NOMO-1 (cell line): ENCODE results near the gene CWC22.
A peak's percentile ranks its signal among the peaks of the same experiment; 100 is the strongest.
"Not testable (repeated sequence)": the region's sequence is repeated elsewhere in the genome, so short reads cannot be mapped to it uniquely, and the experiment has no call there.

Source experiments
- DNase-seq, 2 experiments: peaks; one replicate each; lab custom pipeline; 2025; ENCODE audit not compliant: unreplicated experiment in 2 of 2; lab: John Stamatoyannopoulos, UW

CWC22 gene

DNA sequence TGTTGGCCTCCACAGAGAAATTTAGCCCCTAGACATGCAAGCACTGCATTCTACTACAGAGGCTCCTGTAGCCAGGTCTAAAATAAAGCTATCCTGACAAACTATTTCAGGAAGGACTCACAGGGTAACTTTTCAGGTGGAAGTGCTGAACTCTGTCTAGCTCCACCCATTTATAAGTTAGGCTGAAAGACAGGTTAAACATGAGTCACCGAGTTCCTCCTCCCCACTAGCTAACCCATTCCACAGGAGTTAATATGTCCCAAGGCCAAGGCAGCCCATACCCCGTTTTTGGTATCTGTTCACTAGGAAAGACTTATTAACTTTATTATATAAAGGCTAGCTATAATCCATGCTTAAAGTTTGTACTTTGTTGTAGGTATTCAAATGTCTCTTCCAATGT lies 3.5 kb downstream of the CWC22 start:
- no peak for DNase-seq

DNA sequence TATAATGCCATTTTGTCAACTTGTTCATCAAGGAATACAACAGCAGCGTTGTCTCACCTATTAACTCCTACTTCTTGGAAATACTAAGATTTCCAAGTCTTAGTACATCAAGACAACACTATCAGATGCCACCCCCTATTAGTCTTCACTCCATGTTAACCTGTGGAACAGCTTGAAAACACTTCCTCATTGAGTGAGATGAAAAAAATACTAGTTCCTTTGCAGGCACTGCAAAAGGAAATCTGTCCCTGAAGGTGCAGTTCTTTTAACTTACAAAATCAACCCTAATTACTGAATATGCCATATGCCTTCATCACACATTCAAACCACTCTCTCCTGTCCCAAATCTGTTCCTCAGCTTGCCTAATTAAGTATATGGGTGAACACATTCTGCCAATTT lies 4.0 kb downstream of the CWC22 start:
- DNase-seq: peak; percentile 7 to 23

DNA sequence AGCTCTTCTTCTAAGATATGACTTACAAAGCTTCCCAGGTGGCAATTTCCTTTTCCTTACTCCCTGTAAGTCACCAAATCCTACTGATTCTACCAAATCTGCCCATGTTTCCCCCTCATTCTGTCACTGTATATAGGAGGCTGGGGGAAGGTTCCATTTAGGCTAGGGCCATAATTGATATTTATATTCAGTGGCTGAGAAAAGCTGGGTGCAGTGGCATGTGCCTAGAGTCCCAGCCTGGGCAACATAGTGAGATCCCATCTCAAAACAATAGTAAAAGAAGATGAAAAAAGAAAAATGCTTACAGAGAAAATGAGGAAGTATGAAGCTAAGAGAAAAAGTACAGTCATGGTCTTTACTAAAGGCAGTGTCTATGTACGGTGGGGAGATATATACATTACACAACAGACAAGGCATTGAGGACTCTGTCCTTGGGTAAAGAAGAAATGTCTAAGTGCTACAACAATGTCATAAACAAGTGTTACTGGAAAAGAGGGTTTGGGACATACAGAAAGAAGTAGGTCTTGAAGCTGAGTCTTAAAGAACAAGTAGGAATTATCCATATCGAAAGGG lies 4.8 kb downstream of the CWC22 start:
- peak; percentile 17 to 71 for DNase-seq

DNA sequence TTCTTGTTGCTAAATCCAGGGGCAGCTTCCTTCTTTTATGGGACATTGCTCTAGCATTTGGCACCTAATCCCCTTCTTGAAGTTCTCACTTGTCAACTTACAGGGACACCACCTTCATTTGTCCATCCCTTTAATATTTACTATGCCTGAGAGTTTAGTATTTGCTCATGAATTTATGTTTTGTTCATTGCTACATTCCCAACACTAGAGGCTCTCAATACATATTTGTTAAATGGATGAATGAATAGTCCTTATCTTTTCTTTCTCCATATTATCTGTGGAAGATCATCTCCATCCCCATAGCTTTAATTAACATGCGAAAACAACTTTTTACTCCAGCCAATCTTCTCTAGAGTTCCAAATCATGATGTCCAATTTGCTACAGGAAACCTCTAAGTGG lies 5.4 kb downstream of the CWC22 start:
- no peak for DNase-seq

DNA sequence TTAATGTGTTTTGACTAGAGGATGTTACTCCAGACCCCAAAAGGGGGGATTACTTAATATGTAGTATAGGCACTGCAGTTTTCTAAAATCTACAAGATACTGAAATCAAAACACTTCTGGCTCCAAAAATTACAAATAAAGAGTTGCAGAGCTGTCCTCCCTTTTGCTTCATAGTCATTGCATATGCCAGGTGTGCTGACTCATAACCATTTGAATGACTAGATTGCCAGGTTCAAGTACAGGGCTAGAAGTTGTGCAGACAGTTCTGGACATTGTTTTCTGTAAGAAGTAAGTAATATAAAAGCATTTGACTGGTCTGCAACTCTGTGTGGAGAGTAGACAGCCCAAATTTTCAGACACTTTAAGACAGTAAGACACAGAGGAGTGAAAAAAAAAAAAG lies 6.7 kb downstream of the CWC22 start:
- no peak for DNase-seq

DNA sequence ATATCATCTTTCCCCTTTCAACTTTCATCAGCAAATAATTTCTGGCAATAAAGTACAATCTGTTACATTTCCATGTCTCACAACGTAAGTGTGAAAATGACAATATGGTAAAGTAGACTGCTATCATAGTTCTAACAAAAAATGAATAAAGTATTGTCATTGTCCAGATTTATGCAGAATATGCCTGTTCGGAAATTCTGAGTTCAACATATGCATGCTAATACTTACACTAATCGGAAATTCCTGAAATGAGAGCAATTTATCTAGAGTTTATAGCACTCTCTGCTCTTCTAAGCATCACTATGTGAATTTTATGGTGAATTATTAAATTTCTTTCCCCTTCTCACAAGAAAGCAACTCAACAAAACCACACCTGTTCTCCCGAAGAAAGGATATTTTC lies 8.1 kb downstream of the CWC22 start:
- DNase-seq: no peak

DNA sequence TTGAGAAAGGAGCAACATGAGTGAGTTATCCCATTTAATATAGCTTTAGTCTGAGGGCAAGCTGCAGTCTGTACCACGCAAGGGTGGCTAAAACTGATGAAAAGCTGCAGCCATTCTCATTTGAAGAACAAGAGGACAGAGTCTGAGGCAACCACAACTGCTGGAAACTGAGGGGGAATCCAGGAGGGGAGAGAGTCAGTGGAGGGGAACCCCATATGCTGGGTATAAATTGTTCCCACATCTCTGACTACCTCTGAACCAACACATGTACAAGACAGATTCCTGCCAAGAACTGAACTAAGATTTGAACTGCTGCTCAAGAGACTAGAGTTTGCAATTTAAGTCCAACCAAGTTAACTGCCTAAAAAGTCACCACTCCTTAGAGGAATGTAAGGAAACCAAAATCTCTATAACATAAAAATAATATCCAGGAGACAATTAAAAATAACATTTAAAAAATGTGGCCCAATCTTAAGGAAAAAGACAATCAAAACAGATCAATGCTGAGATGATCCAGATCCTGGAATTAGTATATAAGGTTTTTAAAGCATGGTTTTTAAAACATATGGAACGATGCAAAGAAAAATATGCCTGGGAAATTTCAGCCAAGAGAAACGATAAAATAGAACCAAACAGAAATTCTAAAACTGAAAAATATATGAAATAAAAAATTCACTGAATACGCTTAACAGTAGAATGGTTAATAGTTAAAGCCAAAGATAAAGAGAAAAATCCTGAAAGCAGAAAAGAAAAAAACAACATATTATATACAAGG lies 11.2 kb downstream of the CWC22 start:
- DNase-seq: no peak

DNA sequence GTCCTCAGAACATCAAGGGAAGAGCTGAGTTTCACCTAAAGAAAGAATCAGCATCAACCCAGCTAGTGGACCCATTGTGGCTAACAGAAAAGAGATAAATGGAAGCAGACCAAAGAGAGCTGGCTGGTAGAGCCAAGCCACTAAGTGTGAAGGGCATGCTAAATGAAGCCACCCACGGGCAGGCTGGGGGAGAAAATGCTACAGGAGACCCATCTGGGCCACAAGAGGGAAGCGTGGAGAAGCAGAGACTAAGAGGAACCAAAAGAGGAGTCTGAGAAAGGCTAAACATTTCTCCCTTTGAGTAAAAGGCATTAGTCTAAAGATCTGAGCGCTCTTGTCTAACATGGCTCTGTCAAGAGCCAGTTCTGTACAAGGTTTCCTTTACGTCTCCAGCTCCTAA lies 15.8 kb downstream of the CWC22 start:
- DNase-seq: peak in 1 of 2 experiments; percentile 15

DNA sequence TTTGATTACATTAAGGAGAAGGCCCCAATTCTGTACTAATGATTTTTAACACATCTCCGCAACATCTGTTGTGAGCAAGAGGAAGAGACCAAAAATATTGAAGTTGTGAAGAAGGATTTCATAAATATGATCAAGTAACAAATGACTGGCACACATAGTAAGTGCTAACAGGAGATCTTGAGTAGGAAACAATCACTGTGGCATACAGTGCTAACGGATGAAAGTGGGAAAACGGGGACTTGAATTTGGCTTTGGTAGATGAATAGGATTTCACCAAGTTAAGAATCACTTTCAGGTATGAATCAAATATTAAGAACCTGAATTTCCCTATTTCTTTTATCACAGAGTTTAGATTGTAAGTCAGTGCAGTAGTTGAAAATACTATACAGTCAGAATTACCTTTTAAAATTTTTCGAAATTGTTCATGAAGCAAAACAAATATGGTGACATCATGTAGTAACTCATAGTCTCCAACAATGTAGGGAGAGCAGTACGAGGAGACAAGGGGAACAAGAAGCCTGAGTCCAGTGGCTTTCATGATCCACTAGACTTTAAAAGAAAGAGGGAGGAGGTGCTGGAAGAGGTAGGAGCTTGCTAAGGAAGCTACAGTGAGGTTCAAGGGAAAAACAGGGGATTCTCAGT lies 16.3 kb downstream of the CWC22 start:
- DNase-seq: no peak

DNA sequence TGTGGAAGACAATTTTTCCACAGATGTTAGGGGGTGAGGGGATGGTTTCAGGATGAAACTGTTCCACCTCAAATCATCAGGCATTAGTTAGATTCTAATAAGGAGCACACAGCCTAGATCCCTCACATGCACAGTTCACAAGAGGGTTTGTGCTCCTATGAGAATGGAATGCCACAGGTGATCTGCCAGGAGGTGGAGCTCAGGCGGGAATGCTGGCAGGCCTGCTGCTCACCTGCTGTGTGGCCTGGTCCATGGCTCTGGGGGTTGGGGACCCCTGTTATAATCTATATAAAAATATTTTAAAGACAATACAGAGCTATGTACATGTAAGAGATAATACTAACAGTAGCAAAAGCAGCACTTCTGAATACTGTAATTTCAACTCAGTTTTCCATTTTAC lies 19.2 kb downstream of the CWC22 start:
- DNase-seq: no peak

DNA sequence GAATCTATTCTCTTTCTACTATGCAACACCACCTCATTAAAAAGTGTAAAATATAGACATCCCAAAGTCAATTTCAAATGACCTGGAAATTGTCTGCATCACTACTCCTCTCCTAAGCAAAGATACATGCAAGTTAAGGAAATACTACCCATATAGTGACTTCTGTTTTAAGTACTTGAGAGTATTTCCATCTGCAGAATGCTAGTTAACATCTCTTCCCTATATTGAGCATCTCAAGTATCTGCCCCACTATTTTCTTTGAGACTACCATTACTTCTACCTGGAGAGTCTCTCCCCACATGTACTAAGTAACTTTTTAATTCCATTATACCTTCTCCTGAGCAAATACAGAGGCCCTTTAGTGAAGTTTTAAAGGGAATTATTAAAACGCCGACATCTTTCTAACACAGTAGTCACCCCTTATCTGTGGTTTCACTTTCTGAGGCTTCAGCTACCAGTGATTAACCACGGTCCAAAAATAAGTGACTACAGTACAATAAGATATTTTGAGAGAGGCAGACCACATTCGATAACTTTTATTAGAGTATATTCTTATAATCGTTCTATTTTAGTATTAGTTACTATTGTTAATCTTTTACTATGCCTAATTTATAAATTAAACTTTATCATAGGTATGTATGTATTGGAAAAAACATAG lies 21.8 kb downstream of the CWC22 start:
- no peak for DNase-seq

DNA sequence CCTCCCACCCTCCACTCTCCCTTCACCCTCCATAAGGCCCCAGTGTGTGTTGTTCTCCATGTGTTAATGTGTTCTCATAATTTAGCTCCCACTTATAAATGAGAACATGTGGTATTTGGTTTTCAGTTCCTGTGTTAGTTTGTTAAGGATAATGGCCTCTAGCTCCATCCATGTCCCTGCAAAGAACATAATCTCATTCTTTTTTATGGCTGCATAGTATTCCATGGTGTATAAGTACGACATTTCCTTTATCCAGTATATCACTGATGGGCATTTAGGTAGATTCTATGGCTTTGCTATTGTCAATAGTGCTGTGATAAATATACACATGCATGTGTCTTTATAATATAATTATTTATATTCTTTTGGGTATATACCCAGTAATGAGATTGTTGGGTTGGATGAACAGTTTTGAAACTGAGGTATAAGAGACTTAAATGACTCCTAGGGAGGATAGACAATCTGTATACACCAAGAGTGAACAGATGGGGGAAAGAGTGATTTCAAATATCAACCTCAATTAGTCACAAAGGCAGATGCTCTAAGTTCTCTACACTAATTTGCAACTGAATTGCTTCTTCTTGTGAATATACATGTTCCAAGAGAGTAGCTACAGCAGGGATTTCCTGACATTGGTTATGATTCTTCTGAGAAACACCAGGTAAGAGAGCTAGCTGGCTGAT lies 23.7 kb downstream of the CWC22 start:
- no peak for DNase-seq

DNA sequence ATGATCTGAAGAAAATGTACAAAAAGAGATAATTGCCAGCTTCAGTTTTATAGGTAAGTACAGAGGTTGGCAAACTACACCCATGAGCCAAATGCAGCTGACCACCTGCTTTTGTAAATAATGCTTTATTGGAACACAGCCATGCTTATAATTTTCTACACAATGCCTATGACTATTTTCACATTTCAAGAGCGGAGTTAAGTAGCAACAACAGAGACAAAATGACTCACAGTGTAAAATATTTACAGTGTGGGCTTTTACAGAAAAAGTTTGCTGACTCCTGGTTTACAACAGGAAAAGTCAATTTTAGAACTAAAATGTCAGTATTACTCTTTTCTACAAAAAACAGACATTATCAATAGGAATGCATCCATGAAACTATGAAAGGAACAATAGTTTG lies 26.0 kb downstream of the CWC22 start:
- no peak for DNase-seq

DNA sequence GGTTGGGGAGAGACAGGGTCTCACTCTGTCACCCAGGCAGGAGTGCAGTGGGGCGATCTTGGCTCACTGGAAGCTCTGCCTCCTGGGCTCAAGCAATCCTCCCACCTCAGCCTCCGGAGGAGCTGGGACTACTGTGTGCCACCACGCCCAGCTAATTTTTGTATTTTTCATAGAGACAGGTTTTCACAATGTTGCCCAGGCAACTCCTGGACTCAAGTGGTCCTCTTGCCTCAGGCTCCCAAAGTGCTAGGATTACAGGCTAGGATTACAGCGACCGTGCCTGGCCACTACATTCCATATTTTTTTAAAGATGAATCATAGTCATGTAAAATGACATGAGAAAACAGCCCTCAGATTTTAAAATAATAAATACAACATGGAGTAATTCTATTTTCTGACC lies 32.3 kb downstream of the CWC22 start:
- DNase-seq: no peak

DNA sequence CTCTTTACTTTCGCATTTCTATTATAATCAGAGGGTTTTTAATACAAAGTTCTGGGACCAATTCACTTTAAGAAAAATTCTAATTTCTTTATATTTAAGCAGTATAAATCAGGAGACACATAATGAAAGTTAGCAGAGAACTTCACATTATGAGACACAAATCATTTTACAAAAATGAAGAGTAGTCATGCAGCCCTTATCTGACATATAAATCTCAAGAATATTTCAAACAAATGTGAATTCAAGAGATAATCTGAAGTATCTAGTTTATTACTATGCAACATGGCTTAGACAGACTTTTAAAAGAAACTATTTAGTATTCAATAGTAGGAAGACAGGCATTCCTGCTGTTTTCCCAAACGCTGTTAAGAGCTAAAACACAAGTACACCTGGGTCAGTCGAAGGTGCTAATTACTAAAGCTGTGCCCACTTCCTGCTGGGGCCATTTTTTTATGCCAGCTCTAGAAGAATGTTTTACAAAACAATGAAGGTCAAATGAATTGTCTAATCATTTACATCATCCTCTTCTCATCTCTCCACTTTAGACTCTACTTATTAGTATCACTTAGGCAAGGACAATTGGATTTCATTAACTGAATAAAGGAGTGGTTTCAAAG lies 40.2 kb downstream of the CWC22 start:
- no peak for DNase-seq

DNA sequence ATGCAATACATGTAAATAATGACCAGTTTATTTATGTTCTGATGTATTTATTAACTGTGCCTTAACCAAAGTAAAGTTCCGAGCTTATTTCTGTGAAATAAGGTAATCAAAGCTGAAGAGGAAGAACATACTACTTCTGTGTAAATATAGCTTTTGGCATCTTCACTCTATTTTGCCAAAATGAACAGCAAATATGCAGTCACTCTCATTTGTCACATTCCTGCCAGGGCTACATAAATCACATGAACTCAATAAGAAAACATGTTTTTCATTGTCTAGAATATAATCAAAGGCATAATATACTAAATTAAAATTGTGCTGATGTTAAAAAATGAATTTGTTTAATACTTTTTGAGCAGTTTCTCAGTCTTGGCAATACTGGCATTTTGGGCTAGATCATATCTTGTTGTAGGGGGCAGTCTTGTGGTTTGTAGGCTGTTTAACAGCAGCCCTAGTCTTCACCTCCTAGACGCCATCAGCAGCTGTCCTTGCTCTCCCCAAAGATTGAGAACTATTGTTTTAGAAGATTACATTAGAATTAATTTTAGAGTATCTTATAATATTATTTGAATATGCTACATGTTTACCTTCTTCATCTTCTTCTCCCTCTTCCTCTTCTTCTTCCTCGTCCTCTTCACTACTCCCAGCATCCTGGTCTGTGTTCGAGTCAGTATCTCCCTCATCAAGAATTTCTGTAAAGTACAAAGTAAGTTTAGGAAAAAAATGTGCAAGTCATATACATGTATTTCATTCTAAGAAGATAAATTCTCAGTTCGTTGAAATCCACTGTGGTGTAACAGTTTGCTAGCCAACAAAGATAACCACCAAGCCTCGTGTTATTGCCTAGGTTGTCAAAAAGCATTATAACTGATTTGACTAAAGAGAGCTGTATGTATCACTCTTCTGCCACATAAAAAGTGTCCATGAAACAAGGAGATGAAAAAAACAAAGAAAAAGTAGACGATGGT lies 41.5 kb downstream of the CWC22 start:
- no peak for DNase-seq

DNA sequence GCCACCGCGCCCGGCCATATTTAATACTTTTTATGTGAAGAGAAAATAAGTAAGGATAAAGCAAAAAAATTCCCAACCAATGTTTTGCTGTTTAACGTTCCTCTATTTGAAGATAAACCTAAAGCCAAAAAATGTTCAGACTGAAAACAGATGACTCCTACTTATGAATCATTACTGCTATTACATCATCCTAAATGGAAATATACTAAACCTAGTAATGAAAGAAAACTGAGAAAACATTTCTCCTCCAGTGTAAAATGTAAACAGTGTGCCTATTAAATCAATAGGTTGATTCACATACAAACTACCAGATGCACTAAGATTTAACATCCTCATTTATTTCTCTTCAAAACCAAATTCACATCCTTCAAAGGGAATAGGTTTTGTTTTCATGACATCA lies 43.5 kb downstream of the CWC22 start:
- no peak for DNase-seq

DNA sequence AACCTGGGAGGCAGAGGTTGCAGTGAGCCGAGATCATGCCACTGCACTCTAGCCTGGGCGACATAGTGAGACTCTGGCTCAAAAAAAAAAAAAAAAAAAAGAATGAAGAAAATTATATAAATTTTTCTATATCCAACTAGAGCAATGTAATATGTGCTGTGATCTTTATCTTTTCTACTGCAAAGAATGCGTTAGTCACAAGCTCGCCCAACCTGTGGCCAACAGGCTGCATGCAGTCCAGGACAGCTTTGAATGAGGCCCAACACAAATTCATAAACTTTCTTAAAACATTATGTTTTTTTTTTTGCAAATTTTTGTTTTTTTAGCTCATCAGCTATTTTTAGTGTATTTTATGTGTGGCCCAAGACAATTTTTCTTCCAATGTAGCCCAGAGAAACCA lies 48.8 kb downstream of the CWC22 start:
- not testable (repeated sequence) for DNase-seq

DNA sequence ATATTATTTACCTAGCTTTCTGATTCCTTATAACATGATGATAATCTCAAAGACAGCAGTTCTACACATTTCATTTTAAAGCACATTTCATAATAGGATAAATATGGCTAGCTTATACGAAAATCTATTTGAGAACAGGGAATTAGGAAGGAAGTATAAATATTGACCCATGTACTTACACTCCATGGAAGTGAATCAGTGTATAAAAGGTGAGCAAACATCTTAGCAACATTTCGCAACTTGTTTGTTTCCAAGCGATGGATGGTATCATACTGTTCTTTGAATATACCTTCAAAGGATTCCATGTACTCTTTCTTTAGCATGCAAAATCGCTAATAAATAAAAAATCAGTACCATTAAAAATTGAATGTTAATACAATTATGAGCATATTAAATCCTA lies 53.1 kb downstream of the CWC22 start:
- no peak for DNase-seq

DNA sequence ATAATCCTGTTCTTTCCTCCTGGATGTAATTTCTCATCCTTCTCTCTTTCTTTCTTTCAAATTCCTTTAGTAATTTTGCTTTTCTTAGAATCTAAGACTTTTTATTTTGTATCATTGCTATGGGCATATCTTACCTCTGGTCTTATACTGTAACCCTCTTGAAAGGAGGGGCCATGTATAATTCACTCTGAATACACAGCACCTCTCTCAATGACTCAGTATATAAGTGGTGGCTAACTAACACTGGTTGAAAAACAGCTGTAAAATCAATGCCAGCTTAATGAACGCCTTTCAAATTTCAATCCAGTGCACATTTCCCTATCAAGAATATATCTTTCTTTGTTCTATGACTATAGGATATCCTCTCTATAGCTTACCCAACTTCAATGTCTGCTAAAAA lies 53.7 kb downstream of the CWC22 start:
- DNase-seq: no peak
